Neural cell (in vitro differentiated cells): ENCODE data around the gene GATA1. TPM values are rescaled to one million over a fixed set of nuclear protein-coding genes. Genes with fewer than 3 reads are reported as not detected.

Experiments
- H2AFZ ChIP-seq: fragments of 200-600, 300-800 bp; sonication (generic), shearing (Covaris generic); 2 replicates; pipeline ENCODE4 v1.6.0; 2014; ENCODE audit warnings: low read depth, mild to moderate bottlenecking, antibody characterized with exemption, low read length, moderate library complexity
- H3F3A ChIP-seq: fragments of 200-600 bp; shearing (Covaris generic); 2 replicates; pipeline ENCODE4 v1.6.1; 2016; ENCODE audit warnings: mild to moderate bottlenecking, moderate library complexity, mixed read lengths, antibody characterized with exemption, low read length; ENCODE audit not compliant: insufficient read depth, poor library complexity, severe bottlenecking
- H3K27ac ChIP-seq: fragments of 200-600, 300-800 bp; sonication (generic), shearing (Covaris generic); 2 replicates; pipeline ENCODE4 v1.5.1; 2014; ENCODE audit warnings: mild to moderate bottlenecking, low read length, moderate library complexity
- H3K27me3 ChIP-seq: fragments of 300-800, 200-600 bp; sonication (generic), shearing (Covaris generic); 2 replicates; pipeline ENCODE4 v1.6.0; 2014; ENCODE audit warnings: mild to moderate bottlenecking, low read depth, low read length, moderate library complexity; ENCODE audit not compliant: insufficient read depth
- H3K36me3 ChIP-seq: fragments of 300-800, 200-600 bp; sonication (generic), shearing (Covaris generic); 2 replicates; pipeline ENCODE4 v1.5.1; 2014; ENCODE audit warnings: mild to moderate bottlenecking, antibody characterized with exemption, low read length, moderate library complexity; ENCODE audit not compliant: insufficient read depth
- H3K4me2 ChIP-seq: fragments of 300-800, 200-600 bp; sonication (generic), shearing (Covaris generic); 2 replicates; pipeline ENCODE4 v1.6.0; 2014; ENCODE audit warnings: mild to moderate bottlenecking, low read length
- H3K4me3 ChIP-seq: fragments of 300-800, 200-600 bp; sonication (generic), shearing (Covaris generic); 2 replicates; pipeline ENCODE4 v1.5.1; 2014; ENCODE audit warnings: mild to moderate bottlenecking, low read length, moderate library complexity
- H3K79me2 ChIP-seq: fragments of 200-600 bp; shearing (Covaris generic); replicated peaks from 2 replicates; pipeline ENCODE4 v1.6.0; 2014; ENCODE audit warnings: mild to moderate bottlenecking, low read length, moderate library complexity; ENCODE audit not compliant: insufficient read depth
- H3K9ac ChIP-seq: fragments of 300-800, 200-600 bp; sonication (generic), shearing (Covaris generic); 2 replicates; pipeline ENCODE4 v1.6.1; 2016; ENCODE audit warnings: mild to moderate bottlenecking, low read length, mixed read lengths
- H3K9me2 ChIP-seq: fragments of 200-600 bp; shearing (Covaris generic); 2 replicates; pipeline ENCODE4 v1.6.1; 2016; ENCODE audit warnings: mild to moderate bottlenecking, low read length, mixed read lengths; ENCODE audit not compliant: insufficient read depth
- H3K9me3 ChIP-seq: fragments of 200-600, 300-800 bp; sonication (generic), shearing (Covaris generic); 2 replicates; pipeline ENCODE4 v1.6.1; 2016; ENCODE audit warnings: mild to moderate bottlenecking, mixed run types, low read length, moderate library complexity, mixed read lengths
- H4K20me1 ChIP-seq: fragments of 200-600 bp; shearing (Covaris generic); 2 replicates; pipeline ENCODE4 v1.6.1; 2016; ENCODE audit warnings: mild to moderate bottlenecking, mixed run types; ENCODE audit not compliant: insufficient read depth
- CTCF ChIP-seq: fragments of 450-650 bp; IDR thresholded peaks from 2 replicates; pipeline ENCODE4 v1.5.1; 2014; ENCODE audit warnings: antibody characterized with exemption, mild to moderate bottlenecking, moderate library complexity; ENCODE audit not compliant: poor library complexity, severe bottlenecking
- EP300 ChIP-seq: fragments of 450-650 bp; conservative IDR thresholded peaks from 2 replicates; pipeline ENCODE4 v1.6.1; 2014; ENCODE audit warnings: antibody characterized with exemption, mild to moderate bottlenecking, moderate library complexity; ENCODE audit not compliant: poor library complexity, severe bottlenecking
- EZH2 ChIP-seq: fragments of 200-600, 300-800 bp; shearing (Covaris generic), sonication (generic); IDR thresholded peaks from 2 replicates; pipeline ENCODE4 v1.6.1; 2014; ENCODE audit warnings: antibody characterized with exemption, low read length, borderline replicate concordance, mild to moderate bottlenecking; ENCODE audit not compliant: insufficient read depth, poor library complexity, severe bottlenecking
- MXI1 ChIP-seq: fragments of 450-650 bp; conservative IDR thresholded peaks from 2 replicates; pipeline ENCODE4 v1.6.1; 2014; ENCODE audit warnings: antibody characterized with exemption, mild to moderate bottlenecking; ENCODE audit not compliant: poor library complexity, severe bottlenecking
- POLR2AphosphoS5 ChIP-seq: IDR thresholded peaks from 2 replicates; pipeline ENCODE4 v1.6.1; 2012
- RAD21 ChIP-seq: fragments of 450-650 bp; conservative IDR thresholded peaks from 2 replicates; pipeline ENCODE4 v1.6.1; 2014; ENCODE audit warnings: antibody characterized with exemption, mild to moderate bottlenecking, moderate library complexity
- REST ChIP-seq: IDR thresholded peaks from 2 replicates; pipeline ENCODE4 v1.6.1; 2012; ENCODE audit warnings: borderline replicate concordance
- SMC3 ChIP-seq: fragments of 450-650 bp; conservative IDR thresholded peaks from 2 replicates; pipeline ENCODE4 v1.6.1; 2014; ENCODE audit warnings: antibody characterized with exemption, mild to moderate bottlenecking, moderate library complexity; ENCODE audit not compliant: poor library complexity
- TAF1 ChIP-seq: IDR thresholded peaks from 2 replicates; pipeline ENCODE4 v1.6.1; 2012; ENCODE audit warnings: low read depth
- polyA plus RNA-seq: library from polyadenylated mRNA; depleted of rRNA; stranded (reverse); fragments of >200 nt; gene quantifications from 2 replicates; pipeline ENCODE4 v1.2.3, GENCODE V29; 2014

Gene GATA1
- polyA plus RNA-seq, 1 donor from 2014 or later, result not detected

GRCh38 chrX:48826876-48827653 is 40.7 kb downstream of the GATA1 start:
- Histone ChIP-seq H3K4me3 (no peak overlapping the region), H4K20me1 (no peaks in the 10 kb centered on the region), H3K9ac (no peak overlapping the region), H3K27me3 (peaks cover 9% of the 10 kb centered on the region), H3K9me2 (no peaks in the 10 kb centered on the region), H3K9me3 (no peaks in the 10 kb centered on the region), H3K27ac (no peak overlapping the region), H3K79me2 (peaks cover under 1% of the 10 kb centered on the region), H3K4me2 (no peak overlapping the region), H2AFZ (no peak overlapping the region), H3F3A (no peaks in the 10 kb centered on the region), H3K36me3 (no peaks in the 10 kb centered on the region)
- no peak for TF ChIP-seq RAD21
- TF ChIP-seq CTCF, result no peak
- no peak for TF ChIP-seq REST

DNA sequence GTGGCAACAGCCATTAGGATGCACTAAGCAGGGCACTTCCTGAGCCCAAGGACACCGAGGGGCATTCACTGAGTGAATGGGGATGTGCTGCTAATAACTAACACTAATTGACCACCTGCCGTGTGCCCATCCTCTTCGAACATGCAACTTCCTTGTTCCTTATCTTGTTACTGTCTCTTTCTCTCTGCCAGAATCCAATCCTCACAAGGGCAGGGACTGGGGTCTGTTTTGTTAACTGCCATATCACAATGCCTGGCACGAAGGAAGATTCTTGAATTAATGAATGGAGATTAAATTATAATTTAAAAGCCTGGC is 41.2 kb downstream of the GATA1 start:
- H4K20me1 ChIP-seq, result no peaks in the 10 kb centered on the region
- H2AFZ ChIP-seq, result no peak overlapping the region
- H3F3A ChIP-seq, result no peaks in the 10 kb centered on the region
- H3K27ac ChIP-seq, result no peak overlapping the region
- H3K9me2 ChIP-seq, result no peaks in the 10 kb centered on the region
- no peaks in the 10 kb centered on the region for H3K36me3 ChIP-seq
- no peak overlapping the region for H3K9ac ChIP-seq
- no peak overlapping the region for H3K4me2 ChIP-seq
- H3K79me2 ChIP-seq, result peaks cover 6% of the 10 kb centered on the region
- TF ChIP-seq TAF1 (no peak), RAD21 (no peak), SMC3 (no peak), MXI1 (no peak), EZH2 (no peak), CTCF (no peak), POLR2AphosphoS5 (no peak), EP300 (no peak), REST (no peak)
- H3K4me3 ChIP-seq, result no peak overlapping the region
- no peaks in the 10 kb centered on the region for H3K9me3 ChIP-seq
- peaks cover 12% of the 10 kb centered on the region for H3K27me3 ChIP-seq
